BE2C (cell line): ENCODE measurements around the gene SCGN.

Source experiments
- DNase-seq: peaks from one replicate; pipeline ENCODE4 v3.0.0-alpha.2; 2020
- H3K27me3 ChIP-seq: fragments of 250-450 bp; sonication (Bioruptor Pico); 2 replicates; pipeline ENCODE4 v1.5.1; 2020; ENCODE audit warnings: mild to moderate bottlenecking
- H3K36me3 ChIP-seq: fragments of 250-450 bp; sonication (Bioruptor Pico); 2 replicates; pipeline ENCODE4 v1.5.1; 2020; ENCODE audit warnings: mild to moderate bottlenecking
- H3K4me1 ChIP-seq: fragments of 250-450 bp; sonication (Bioruptor Pico); 2 replicates; pipeline ENCODE4 v1.5.1; 2020
- H3K4me3 ChIP-seq: 2 replicates; pipeline ENCODE4 v1.5.1; 2011; ENCODE audit warnings: low read depth, low read length
- H3K9me3 ChIP-seq: fragments of 250-450 bp; sonication (Bioruptor Pico); 2 replicates; pipeline ENCODE4 v1.5.1; 2020
- CTCF ChIP-seq: IDR thresholded peaks from 2 replicates; pipeline ENCODE4 v1.5.1; 2012; ENCODE audit warnings: mild to moderate bottlenecking, low read depth, low read length

Gene SCGN

DNA sequence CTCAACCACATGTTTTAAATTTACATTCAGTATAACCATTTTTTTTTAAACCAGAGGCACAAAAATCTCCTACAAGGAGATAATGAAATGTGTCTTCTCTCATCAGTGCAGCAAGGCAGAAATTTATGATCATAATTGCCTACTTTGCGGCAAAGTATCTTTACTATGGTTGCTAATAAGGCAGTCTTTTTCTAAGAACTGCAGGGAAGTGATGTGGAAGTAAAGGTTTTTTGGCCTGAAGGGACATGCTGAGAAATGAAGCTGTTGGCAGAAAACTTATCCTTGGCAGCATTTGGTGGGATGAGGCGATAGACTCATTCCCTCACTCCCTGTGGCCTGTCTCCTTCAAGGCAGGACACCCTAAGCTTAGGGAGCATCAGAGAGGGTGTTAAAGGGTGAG is 48.7 kb downstream of the SCGN start:
- no peak for DNase-seq
- no peak for TF ChIP-seq CTCF
- Histone ChIP-seq H3K9me3 (no peaks in the 10 kb centered on the region), H3K4me1 (no peaks in the 10 kb centered on the region), H3K36me3 (no peaks in the 10 kb centered on the region), H3K4me3 (no peak overlapping the region), H3K27me3 (no peaks in the 10 kb centered on the region)

DNA sequence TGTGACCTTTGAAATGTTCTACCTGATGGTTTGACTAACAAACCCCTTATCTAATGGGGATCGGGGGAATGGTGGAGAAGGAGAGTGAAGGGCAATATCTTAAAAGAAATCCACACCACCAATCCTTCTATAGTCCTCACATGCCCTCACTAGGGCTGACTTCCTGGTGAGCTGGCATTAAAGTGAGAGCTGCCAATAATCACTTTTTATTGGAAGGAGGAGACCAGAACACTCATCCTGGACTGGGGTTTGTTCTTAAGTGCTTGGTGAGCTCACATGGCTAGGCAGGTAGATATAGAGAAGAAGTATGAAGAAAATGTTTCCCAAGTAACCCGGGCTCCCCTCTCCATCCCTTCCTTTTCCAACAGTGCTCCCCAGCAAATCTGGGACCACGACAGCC is 49.8 kb downstream of the SCGN start:
- TF ChIP-seq CTCF: no peak
- no peak for DNase-seq
- Histone ChIP-seq H3K36me3 (no peaks in the 10 kb centered on the region), H3K4me3 (no peak overlapping the region), H3K27me3 (no peaks in the 10 kb centered on the region), H3K9me3 (no peaks in the 10 kb centered on the region), H3K4me1 (peaks cover 3% of the 10 kb centered on the region; the same call in 1 of the 2 replicates)

GRCh38 chr6:25703005-25703404 is 51.0 kb downstream of the SCGN start:
- H3K4me1 ChIP-seq: peaks cover 6% of the 10 kb centered on the region; the same call in 1 of the 2 replicates
- TF ChIP-seq CTCF: no peak
- no peaks in the 10 kb centered on the region for H3K27me3 ChIP-seq
- no peaks in the 10 kb centered on the region for H3K9me3 ChIP-seq
- H3K36me3 ChIP-seq: no peaks in the 10 kb centered on the region
- H3K4me3 ChIP-seq: no peak overlapping the region
- DNase-seq: no peak

DNA sequence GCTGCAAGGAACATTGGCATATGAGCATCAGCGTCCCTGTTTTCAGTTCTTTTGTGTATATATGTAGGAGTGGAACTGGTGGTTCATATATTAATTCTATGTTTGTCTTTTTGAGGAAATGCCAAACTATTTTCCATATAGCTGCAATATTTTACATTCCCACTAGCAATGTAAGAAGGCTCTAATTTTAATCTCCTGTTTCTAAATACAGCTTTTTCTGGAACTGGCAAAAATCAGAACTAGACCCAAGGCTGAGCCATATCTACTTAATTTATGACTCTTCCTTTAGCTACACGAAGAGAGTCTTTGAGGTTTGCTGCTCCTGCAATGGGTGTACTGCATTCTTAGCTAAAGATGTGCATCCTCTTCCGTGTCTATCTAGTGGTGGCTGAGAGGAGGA is 52.0 kb downstream of the SCGN start:
- Histone ChIP-seq H3K9me3 (no peaks in the 10 kb centered on the region), H3K4me1 (peaks cover 6% of the 10 kb centered on the region; the same call in 1 of the 2 replicates), H3K36me3 (no peaks in the 10 kb centered on the region), H3K27me3 (no peaks in the 10 kb centered on the region), H3K4me3 (no peak overlapping the region)
- no peak for TF ChIP-seq CTCF
- no peak for DNase-seq

- TF ChIP-seq CTCF: no peak
- peaks cover 6% of the 10 kb centered on the region; the same call in 1 of the 2 replicates for H3K4me1 ChIP-seq
- no peaks in the 10 kb centered on the region for H3K36me3 ChIP-seq
- no peaks in the 10 kb centered on the region for H3K27me3 ChIP-seq
- peak; percentile 62 for DNase-seq
- no peaks in the 10 kb centered on the region for H3K9me3 ChIP-seq
- no peak overlapping the region for H3K4me3 ChIP-seq
Measured at GRCh38 chr6:25706314-25707014, 54.4 kb downstream of the SCGN start.

DNA sequence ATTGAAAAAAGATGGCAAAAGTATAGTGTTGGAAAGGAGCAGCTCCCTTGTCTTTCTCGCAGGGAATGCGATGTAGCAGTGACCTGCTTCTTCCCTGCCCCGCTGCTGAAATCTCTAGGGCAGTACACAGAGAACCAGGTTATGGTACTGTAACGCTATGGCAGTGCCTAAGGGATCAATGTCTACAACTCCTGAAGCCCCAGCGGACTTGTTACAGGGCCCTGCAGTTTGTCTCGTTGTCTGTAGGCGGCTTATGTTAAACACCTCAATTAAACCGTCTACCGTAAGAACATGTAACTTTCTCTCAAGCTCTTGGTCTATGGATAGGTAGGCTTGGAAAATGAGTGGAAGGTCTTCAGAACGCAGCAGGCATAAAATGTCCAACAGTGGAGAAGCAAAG is 57.7 kb downstream of the SCGN start:
- no peak for DNase-seq
- no peak for TF ChIP-seq CTCF
- Histone ChIP-seq H3K4me1 (peaks cover 6% of the 10 kb centered on the region; the same call in 1 of the 2 replicates), H3K4me3 (no peak overlapping the region), H3K27me3 (no peaks in the 10 kb centered on the region), H3K9me3 (0 out of 2 replicates have a peak, but pooled peaks cover 2% of the 10 kb centered on the region), H3K36me3 (no peaks in the 10 kb centered on the region)
